Stimulated activated CD8-positive, alpha-beta memory T cell treated with anti-CD3 and anti-CD28 coated beads, Interleukin-2, amount 100 ng/mL, for 48 hours (primary cell): ENCODE results near the gene KRTAP12-4.
"Not testable (repeated sequence)": the region's sequence is repeated elsewhere in the genome, so short reads cannot be mapped to it uniquely, and the experiment has no call there.

Experiments used
- DNase-seq, 2 donors: peaks; one replicate each; pipeline ENCODE4 v3.0.0-alpha.2; 2020; ENCODE audit warnings: low read depth in 2 of 2

The KRTAP12-4 gene

DNA sequence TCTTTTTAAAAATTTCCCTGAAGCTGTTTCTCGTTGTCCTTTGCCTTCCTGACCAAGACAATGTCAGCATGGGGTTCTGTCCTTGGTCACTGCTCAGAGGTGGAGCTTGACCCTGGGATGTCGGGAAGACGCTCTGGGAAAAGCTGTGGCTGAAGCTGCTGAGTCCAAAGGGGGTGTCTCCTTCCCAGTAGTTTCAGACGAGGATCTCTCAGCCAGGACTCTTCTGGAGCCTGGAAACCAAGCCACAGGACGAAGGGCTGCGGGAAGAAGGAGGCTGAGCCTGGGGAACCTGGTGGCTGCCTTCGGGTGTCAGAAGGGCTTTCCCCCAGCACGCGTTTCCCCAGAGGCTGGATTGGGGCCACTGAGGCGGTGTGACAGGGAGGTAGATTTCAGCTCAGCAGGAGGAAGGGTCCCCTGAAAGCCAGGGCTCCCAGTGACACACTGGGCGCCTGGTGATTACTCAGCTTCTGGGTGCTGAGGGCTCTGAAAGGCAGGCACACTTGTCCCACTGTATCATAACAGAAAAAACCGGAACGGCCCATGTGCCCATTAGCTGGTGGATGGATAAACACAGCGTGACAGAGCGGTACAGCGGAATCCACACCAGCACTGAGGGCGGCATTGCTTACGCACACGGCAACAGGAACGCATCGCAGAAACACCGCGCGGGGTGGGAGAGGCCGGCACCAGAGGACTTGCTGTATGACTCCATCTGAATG lies 32.5 kb upstream of the KRTAP12-4 start:
- no peak for DNase-seq

DNA sequence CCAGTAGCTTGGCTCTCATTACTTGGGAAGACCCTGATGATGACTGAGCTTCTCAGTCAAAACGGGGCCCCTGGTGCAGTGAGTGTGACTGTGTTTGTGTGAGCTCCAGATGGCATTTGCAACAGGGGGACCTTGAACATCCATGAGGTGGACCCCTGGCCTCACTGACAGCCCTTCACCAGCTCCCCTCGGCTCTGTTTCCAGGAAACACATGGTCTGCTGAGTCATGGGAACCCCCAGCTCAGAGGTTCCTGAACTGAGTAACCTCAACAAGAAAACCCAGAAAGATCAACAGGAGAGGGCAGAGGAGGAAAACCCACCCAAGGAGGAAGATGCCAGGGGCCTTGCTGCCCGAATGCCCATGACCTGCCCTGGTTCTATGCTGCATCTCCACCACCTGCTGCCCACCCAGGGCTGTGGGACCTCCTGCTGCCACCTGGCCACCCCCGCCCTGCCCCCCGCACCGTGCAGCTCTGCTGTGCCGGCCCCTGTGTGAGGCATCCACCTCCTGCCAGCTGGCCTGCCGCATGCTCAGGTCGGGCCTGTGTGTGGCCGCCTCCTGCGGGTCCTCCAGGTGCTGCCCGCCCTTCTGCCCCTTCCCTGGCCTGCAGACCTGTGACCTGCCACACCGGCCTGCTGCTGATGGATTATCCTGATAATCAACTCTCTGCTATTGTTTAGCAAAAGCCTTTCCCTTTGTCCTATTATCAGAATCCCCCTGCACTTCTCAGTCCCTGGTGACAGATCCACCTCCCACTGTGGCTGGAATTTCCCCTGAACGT lies 31.7 kb upstream of the KRTAP12-4 start:
- no peak for DNase-seq

DNA sequence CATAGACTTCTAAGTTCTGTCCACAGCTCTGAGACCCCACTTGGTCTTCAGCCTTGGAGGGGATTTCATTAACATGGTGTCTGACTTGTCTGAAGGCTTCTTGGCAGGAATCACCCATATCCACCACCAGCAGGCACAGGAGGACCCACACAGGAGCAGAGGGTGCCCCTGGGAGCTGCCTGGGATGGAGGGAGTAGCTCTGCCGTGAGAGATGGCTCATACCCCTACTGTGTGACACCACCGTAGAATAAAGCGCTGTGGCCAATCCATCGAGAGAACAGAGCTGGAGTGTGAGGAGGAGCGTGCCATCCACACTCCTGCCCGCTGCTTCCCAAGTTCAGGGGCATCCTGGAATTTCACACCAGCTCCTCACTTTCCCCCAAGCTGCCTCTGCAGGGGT lies 30.6 kb upstream of the KRTAP12-4 start:
- DNase-seq = not testable (repeated sequence)

DNA sequence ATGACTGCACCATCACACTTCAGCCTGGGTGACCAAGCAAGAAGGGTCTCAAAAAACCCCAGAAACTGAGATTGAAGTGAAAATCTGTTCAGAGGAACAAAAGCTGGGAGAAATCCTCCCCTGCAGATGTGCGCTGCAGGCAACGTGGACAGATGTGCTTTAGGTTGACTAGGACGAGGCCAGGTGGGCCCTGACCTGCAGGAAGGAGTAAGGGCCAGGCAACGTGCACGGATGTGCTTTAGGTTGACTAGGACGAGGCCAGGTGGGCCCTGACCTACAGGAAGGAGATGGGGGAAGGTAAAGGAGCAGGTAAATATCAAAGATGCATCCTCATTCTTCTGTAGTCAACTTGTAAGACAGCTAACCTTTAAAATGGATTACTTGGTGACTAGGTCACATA lies 30.0 kb upstream of the KRTAP12-4 start:
- no peak for DNase-seq

DNA sequence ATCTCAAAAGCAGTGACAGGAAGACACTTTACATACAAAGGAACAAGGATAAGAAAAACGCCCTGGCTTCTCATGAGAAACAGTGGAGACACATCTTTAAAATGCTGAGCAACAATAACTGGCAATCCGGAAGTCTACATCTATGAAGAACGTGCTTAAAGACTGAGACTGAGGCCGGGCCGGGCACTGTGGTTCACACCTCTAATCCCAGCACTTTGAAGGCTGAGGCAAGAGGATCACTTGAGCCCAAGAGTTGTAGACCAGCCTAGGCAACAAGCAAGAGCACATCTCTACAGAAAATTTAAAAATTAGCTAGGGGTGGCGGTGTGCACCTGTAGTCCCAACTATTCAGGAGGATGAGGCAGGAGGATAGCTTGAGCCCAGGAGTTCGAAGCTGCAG lies 29.6 kb upstream of the KRTAP12-4 start:
- DNase-seq = no peak

DNA sequence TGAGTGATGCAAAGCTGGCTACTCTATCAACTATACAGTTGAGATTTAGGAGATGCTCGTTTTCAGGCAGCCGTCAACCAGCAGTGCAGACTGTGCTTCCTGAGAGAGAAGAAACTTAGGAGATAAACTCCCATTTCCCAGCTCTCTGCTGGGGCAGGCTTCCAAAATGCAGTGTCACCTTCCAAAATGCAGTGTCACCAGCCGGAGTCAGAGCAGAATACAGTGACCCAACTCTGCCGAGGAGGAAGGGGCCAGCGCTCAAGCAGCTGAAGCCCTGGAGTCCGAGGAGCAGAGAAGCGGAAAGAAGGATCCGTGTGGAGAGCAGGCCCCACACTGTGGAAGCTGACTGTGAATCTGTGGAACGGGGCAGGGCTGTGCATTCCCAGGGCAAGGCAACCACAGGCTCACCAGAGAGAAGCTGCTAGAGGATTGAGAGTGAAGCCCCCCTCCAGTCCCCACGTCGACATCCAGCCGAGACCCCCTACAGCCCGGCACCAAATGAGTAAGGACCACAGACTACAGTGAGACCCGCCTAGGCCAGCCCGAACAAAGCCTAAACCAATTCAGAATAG lies 28.2 kb upstream of the KRTAP12-4 start:
- no peak for DNase-seq

DNA sequence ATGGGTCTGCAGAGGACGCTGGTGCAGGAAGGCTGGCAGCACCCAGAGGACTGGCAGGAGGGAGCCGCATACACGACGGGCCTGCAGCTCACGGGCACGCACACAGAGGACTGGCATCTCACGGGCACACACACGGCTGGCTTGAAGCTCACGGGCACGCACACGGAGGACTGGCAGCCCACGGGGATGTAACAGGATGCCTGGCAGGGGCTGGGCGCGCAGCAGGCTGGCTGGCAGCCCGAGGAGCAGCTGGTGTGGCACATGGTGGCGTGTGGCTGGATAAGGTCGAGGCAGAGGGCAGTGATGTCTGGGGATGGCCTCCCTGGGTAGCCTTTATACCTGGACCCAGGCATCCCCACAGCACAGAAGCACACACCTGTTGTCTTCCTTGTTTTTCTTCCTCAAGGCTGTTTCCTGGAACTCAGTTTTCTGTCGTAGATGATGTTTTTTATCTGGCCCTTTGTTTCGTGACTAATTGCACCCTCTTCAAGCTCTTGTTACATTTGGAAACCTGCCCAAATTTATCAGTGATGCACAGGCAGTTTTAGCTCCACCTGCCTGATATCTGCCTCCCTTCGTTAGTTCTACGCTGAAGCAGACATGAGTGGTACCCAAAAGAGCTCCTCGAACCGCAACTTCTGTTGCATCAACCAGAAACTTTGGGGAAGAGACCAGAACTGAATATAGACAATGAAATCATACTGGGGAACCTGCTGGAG lies 27.6 kb upstream of the KRTAP12-4 start, which contains the start of gene KRTAP12-1:
KRTAP12-1 (minus strand) TSS at position 303 of the 719 bp plus-strand sequence; CDS start at position 263, 40 bp downstream.
- no peak for DNase-seq

DNA sequence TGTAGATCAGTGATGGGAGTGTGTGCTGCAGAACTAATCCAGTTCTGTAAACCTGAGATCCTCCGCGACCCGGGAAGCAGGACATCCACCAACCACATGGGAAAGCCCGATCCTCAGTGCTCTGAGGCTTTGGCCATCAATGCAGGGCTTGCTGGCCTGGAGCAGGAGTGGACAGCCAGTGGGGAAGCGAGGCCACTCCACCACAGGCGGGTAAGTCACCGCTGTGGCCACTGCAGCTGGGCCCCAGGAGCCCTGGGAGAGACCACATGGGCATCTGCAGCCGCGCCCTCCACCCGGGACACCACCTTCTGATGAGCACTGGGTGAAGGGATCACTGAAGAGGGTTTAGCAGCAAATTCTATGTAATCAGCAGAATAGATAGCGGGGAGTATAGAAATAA lies 26.7 kb upstream of the KRTAP12-4 start:
- DNase-seq = no peak

DNA sequence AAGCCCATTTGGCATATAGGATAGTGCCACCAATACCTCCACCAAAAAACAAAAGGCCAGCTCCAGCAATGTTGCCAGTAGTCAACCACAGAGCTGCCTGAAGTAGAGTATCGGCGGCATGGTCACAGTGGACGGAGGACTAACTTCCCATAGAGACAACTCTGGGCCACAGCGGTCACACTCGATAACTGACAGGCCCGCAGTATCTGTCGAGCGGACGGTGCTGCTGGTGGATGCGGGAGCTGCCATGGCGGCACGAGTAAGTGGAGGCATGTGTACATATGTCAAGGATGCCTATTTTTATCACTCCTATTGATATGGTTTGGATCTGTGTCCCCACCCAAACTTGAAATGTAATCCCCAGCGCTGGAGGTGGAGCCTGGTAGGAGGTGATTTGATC lies 23.4 kb upstream of the KRTAP12-4 start:
- no peak for DNase-seq

DNA sequence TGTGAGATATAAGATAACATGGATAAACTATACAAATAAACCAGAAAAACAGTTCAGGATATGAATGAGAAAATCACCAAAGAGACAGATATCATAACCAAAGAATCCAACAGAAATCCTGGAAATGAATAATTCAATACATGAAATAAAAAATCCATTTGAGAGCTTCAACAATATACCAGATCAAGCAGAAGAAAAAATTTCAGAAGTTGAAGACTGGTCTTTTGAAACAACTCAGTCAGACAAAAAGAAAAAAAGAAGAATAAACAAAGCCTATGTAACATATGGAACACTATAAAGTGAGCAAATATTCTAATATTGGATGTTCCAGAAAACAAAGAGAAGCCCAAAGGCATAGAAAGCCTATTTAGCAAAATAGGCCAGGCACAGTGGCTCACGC lies 17.5 kb upstream of the KRTAP12-4 start:
- no peak for DNase-seq

DNA sequence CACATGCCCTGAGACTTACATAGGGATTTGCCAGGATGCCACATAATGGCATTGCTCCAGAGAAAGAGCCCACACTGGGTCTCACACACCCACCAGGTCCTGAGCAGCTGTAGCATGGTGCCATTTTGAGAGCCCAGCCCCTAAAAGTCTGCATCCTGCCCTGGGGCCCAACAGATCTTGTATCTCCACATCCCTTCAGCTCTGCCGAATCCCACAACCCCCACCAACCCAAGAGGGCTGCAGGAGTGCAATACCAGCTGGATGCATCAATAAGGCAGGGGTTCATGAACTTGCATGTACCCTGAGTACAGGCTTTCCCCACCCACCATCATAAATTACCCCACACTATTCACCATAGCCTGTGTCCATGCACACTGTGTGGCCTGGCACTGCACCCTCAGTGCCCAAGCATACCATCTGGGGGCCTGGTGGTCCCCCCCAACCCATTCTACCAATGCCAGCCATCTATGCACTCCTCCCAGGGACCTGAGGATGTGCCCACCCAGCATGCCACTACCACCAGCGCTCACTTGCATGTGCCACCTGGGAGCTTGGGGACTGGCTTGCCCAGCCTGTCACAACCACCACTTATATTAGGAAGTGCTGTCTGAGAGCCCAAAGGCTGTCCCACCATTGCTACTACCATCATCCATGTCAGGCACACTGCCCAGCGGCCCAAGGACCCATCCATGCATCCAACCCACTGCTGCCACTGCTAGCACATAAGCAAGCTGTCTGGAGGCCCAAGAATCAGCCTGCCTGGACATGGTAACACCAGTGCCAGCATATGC lies 16.4 kb upstream of the KRTAP12-4 start:
- no peak for DNase-seq

DNA sequence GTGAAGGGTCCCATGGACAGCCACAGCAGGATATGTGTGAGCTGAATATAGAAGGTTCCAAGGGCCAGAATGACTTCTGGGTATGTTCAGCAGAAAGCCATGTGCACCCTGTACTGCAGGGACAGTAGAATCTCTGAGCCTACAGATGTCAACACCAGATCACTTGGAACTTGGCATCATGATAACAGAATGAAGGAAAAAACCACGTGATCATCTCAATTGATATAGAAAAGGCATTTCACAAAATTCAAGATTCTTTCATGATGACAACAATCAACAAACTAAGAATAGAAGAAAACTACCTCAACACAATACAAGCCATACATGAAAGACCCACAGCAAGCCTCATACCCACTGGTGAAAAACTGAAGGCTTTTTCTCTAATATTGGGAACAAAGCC lies 13.2 kb upstream of the KRTAP12-4 start:
- no peak for DNase-seq

DNA sequence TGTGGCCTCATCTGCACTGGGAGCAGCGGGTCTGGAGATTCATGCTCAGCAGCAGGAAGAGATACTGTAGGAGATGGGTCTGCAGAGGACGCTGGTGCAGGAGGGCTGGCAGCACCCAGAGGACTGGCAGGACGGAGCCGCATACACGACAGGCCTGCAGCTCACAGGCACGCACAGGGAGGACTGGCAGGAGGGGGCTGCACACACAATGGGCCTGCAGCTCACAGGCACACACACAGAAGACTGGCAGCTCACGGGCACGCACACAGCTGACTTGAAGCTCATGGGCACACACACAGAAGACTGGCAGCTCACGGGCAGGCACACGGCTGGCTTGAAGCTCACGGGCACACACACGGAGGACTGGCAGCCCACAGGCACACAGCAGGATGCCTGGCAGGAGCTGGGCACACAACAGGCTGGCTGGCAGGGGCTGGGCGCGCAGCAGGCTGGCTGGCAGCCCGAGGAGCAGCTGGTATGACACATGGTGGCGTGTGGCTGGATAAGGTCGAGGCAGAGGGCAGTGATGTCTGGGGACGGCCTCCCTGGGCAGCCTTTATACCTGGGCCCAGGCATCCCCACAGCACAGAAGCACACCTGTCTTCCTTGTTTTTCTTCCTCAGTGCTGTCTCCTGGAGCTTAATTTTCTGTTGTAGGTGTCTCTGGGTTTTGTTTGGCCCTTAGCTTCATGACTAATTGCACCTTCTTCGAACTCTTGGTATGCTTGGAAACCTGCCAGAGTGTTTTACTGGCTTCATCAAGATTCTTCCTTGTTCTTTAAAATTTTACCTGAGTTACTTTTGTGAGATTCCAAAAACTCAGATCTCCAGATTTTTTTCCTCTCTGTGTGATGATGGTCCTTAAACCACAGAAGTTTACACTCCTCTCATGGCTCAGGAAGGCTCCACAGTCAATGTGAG lies 12.2 kb upstream of the KRTAP12-4 start, which contains the start of gene KRTAP12-2:
KRTAP12-2 (minus strand) TSS at position 527 of the 920 bp plus-strand sequence; CDS start at position 486, 41 bp downstream.
- no peak for DNase-seq

DNA sequence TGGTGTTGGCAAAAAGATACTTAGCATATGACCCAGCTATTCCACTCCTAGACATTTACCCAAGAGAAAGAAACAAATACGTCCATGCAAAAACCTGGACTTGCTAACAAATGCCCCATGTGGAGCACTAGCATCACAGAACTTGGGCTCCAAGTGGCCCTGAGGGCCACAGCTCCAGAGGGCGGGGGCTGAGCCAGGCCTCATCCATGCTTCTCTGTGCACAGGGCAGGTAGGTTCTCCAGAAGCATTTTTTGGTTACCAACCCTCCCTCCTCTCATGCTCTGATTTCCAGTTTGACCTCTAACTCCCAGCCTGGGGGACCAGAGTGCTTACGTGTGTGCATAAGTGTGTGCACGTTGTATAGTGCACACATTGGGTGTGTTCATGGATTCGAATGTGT lies 10.2 kb upstream of the KRTAP12-4 start:
- no peak for DNase-seq

DNA sequence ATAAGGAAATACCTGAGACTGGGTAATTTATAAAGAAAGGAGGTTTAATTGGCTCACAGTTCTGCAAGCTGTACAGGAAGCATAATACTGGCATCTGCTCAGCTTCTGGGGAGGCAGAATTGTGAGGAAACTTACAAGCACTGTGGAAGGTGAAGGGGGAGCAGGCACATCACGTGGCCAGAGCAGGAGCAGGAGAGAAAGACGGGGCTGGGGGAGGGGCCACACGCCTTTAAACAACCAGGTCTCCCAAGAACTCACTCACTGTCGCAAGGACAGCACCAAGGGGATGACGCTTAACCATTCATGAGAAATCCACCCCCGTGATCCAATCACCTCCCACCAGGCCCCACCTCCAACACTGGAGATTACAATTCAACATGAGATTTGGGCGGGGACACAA lies 7.1 kb upstream of the KRTAP12-4 start:
- not testable (repeated sequence) for DNase-seq

DNA sequence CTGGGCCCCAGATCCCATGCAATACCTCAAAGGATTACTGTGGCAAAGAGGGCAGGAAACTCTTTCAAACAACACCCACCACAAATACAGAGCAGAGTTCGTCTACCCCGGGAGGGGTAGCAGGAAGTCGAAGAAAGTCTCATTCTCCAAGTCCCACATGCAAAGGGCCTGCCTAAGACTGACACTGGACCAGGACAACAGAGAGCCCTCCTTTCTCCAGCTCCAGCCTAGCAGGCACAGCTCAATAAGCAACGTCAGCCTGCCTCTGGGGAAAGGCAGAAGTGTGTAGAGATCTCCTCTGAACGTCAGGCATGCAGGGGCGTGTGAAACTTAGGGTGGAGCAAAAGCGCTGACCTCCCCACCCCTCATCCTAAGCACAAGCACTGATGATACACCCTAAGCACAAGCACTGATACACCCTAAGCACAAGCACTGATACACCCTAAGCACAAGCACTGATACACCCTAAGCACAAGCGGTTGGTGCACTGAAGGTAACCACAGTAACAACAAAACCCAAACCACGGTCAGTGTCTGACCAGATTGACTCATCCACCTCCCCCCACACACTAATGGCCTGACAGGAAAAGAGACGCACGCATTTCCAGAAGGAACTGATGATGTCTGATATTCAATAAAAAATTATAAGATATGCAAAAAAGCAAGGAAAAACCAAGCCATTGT lies 4.6 kb upstream of the KRTAP12-4 start:
- DNase-seq = no peak

DNA sequence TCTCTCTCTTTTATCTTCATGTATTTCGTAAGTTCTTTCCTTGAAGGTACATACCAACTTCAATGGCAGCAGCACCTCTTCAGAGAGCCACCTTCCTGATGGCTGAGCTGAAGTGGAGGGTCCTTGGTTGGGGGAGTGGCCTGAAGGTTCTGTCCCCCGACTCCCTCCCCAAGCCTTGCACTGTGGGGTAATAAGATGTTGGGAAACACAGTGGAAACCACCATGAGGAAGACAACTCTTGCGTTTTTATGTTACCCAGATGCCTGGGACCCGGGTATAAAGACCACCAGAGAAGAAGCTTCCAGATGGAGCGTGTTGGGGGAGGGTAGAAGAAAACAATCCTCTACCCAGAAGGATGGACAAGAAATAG lies 4.1 kb upstream of the KRTAP12-4 start:
- DNase-seq = no peak

DNA sequence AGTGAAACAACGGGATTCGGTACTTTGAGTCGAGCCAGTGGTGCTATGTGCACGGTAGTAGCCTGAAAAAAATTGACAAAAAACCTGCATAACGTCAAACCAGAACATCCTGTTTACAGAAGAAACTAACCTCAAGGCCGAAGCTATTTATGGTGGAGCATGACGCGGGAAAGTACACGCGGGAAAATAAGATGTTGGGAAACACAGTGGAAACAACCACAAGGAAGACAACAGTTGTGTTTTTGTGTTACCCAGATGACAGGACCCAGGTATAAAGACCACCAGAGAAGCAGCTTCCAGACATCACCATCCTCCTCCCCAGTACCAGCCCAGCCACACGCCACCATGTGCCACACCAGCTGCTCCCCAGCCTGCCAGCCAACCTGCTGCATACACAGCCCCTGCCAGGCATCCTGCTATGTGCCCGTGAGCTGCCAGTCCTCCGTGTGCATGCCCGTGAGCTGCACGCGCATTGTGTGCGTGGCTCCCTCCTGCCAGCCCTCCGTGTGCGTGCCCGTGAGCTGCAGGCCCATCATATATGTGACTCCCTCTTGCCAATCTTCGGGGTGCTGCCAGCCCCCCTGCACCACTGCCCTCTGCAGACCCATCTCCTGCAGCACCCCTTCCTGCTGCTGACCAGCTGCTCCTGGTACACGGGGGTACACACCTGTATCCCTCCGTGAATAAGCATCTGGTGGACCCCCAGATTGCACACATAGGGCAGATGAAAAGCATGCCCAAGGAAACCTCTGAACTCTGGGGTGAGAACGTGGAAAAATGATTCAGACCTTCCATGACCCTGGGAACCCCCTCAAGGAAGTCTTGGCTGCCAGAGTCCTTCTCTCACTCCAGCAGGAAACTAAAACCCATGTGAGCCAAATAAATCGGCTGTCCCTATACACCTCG lies 3.4 kb upstream of the KRTAP12-4 start, which contains the start of gene KRTAP12-3:
KRTAP12-3 (plus strand) TSS at position 298 of the 906 bp plus-strand sequence; CDS start at position 346, 48 bp downstream.
- DNase-seq = no peak
